Activated naive CD8-positive, alpha-beta T cell treated with anti-CD3 and anti-CD28 coated beads, Interleukin-2, amount 50 U/mL, for 24 hours (primary cell): ENCODE results near the gene CACNA2D4.

Experiments used
- ATAC-seq: fragments of 150-1000 bp; cut with Tn5 transposase; one replicate; pipeline ENCODE4 v1.10.0; 2021
- DNase-seq: peaks from one replicate; pipeline ENCODE4 v3.0.0; 2021
- H3K27ac Mint-ChIP-seq: one replicate; pipeline ENCODE4 v1.8.0; 2021; ENCODE audit warnings: mild to moderate bottlenecking, mixed read lengths
- H3K27me3 Mint-ChIP-seq: one replicate; pipeline ENCODE4 v1.8.0; 2021; ENCODE audit warnings: mixed read lengths
- H3K36me3 Mint-ChIP-seq: one replicate; pipeline ENCODE4 v1.8.0; 2021; ENCODE audit warnings: low read depth, mixed read lengths
- H3K4me1 Mint-ChIP-seq: one replicate; pipeline ENCODE4 v1.8.0; 2021; ENCODE audit warnings: mixed read lengths
- H3K4me3 Mint-ChIP-seq: one replicate; pipeline ENCODE4 v1.8.0; 2021; ENCODE audit warnings: mild to moderate bottlenecking, moderate library complexity, mixed read lengths
- H3K9me3 Mint-ChIP-seq: one replicate; pipeline ENCODE4 v1.8.0; 2021; ENCODE audit warnings: mixed read lengths

CACNA2D4 gene

DNA sequence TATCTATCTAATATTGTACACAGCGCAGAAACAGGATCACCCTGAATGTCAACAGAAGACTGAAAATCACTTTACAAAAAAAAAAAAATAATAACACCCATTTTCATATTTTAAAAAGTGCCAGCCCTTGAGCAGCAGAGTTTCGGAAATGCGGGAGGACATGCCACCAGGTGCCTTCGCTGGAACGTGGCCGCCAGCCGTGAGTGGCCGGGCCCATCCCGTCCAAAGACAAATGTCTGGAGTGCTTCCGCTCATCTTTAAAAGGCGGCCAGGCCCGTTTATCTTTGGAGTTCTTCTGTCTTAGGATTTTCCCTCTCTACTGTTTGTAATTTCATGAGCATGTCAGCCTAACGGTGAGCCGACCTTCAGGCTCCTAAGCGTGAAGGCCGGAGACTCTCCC lies 54.6 kb downstream of the CACNA2D4 start:
- peaks cover 24% of the 10 kb centered on the region for H3K27me3 Mint-ChIP-seq
- H3K9me3 Mint-ChIP-seq: no peaks in the 10 kb centered on the region
- no peak overlapping the region for H3K27ac Mint-ChIP-seq
- no peak overlapping the region for H3K4me3 Mint-ChIP-seq
- no peak for DNase-seq
- peaks cover 1% of the 10 kb centered on the region for H3K36me3 Mint-ChIP-seq
- H3K4me1 Mint-ChIP-seq: no peaks in the 10 kb centered on the region
- ATAC-seq: no peak

GRCh38 chr12:1862973-1863372 lies 55.5 kb downstream of the CACNA2D4 start:
- Mint-ChIP-seq H3K4me3 (no peak overlapping the region), H3K9me3 (no peaks in the 10 kb centered on the region), H3K36me3 (peaks cover 1% of the 10 kb centered on the region), H3K4me1 (no peaks in the 10 kb centered on the region), H3K27me3 (peaks cover 24% of the 10 kb centered on the region), H3K27ac (no peak overlapping the region)
- ATAC-seq (no peak), DNase-seq (no peak)

DNA sequence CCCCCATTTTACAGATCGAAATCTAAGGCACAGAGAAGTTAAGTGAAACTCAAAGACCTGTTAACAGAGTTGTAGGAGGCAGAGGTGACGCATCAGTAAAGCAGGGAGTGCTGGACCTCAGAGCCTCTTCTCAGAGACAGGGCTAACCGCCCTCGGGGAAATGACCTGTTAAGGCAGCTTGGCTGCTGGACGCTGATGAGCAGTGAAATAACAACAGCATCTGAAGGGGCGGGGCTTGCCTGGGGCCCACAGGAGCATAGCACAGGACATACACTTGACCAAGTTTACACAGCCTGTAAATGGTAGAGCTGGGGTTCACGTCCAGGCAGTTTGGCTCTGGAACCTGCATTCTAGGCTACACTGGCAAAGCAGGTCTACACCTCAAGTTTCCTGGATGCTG lies 58.8 kb downstream of the CACNA2D4 start:
- Mint-ChIP-seq H3K4me1 (no peaks in the 10 kb centered on the region), H3K27me3 (peaks cover 10% of the 10 kb centered on the region), H3K27ac (no peak overlapping the region), H3K36me3 (peaks cover 1% of the 10 kb centered on the region), H3K4me3 (no peak overlapping the region), H3K9me3 (no peaks in the 10 kb centered on the region)
- no peak for DNase-seq
- no peak for ATAC-seq

DNA sequence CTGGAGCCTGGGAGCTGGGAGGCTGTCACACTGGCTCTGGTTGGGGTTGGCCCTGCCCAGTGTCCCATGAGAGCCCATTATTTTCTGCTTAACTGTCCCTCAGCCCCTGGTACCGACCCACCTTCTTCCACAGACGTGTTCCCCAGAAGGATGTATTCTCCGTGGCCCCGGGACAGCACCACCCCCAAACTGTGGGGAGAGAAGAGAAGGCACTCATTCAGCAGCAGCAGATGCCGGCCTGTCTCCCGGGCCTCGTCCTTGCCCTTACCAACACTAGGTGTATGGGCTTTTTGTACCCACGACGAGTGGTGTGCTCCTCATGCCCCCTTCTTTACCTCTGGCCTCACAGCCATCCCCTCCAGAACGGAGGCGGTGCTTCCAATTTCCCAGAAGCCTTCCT lies 60.0 kb downstream of the CACNA2D4 start:
- ATAC-seq (no peak), DNase-seq (no peak)
- H3K4me3 Mint-ChIP-seq: no peak overlapping the region
- H3K36me3 Mint-ChIP-seq: no peaks in the 10 kb centered on the region
- no peaks in the 10 kb centered on the region for H3K4me1 Mint-ChIP-seq
- no peak overlapping the region for H3K27ac Mint-ChIP-seq
- H3K9me3 Mint-ChIP-seq: no peaks in the 10 kb centered on the region
- peaks cover 4% of the 10 kb centered on the region for H3K27me3 Mint-ChIP-seq

- H3K4me1 Mint-ChIP-seq: no peaks in the 10 kb centered on the region
- no peak for DNase-seq
- H3K4me3 Mint-ChIP-seq: no peak overlapping the region
- no peak for ATAC-seq
- no peak overlapping the region for H3K27ac Mint-ChIP-seq
- H3K27me3 Mint-ChIP-seq: no peaks in the 10 kb centered on the region
- no peaks in the 10 kb centered on the region for H3K9me3 Mint-ChIP-seq
- no peaks in the 10 kb centered on the region for H3K36me3 Mint-ChIP-seq
These were observed 60.6 kb downstream of the CACNA2D4 start for GRCh38 chr12:1857821-1858220.

DNA sequence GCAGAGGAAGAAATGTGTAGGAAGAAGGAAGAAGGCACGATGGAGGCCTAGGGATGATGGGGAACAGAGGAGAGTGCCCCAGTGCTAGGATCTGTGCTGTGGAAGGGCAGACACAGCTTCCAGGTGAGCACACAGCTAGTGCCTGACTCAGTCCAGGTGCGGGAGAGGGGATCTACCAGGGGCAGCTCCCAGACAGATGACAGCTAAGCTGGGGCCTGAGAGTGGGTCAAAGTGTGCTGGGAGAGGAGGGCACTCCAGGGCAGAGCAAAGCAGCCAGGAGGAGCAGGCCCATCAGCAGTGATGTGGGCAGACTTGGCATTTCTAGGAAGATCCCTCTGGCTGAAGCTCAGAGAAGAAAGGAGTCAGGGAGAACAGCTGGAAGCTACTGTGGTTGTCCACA lies 61.4 kb downstream of the CACNA2D4 start:
- DNase-seq: no peak
- Mint-ChIP-seq H3K27ac (no peak overlapping the region), H3K27me3 (no peaks in the 10 kb centered on the region), H3K4me1 (no peaks in the 10 kb centered on the region), H3K36me3 (no peaks in the 10 kb centered on the region), H3K4me3 (no peak overlapping the region), H3K9me3 (no peaks in the 10 kb centered on the region)
- ATAC-seq: no peak

- no peak for ATAC-seq
- Mint-ChIP-seq H3K4me3 (no peak overlapping the region), H3K9me3 (no peaks in the 10 kb centered on the region), H3K36me3 (no peaks in the 10 kb centered on the region), H3K4me1 (no peaks in the 10 kb centered on the region), H3K27ac (no peak overlapping the region), H3K27me3 (no peaks in the 10 kb centered on the region)
- no peak for DNase-seq
These were observed 63.2 kb downstream of the CACNA2D4 start for GRCh38 chr12:1855241-1855640.

DNA sequence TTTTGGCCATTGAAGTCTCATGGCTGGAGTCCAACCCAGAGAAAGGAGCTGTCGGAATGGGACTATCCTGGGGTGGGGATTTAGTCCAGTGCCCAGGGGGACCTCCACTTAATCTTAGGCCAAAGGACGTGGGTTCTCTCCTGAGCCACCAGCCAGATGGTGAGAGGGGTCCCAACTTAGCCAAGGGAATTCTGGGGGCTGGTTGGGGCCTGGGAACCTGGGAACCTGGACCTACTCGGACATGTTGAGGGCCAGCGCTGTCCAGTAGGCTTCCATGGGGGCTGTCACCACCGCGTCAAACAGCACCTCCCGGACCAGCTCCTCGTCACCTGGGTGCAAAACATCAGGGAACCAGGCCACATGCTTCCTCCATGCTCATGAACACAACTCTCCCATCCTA lies 64.7 kb downstream of the CACNA2D4 start:
- H3K27ac Mint-ChIP-seq: no peak overlapping the region
- no peaks in the 10 kb centered on the region for H3K27me3 Mint-ChIP-seq
- no peaks in the 10 kb centered on the region for H3K36me3 Mint-ChIP-seq
- DNase-seq (no peak), ATAC-seq (no peak)
- H3K4me1 Mint-ChIP-seq: no peaks in the 10 kb centered on the region
- H3K9me3 Mint-ChIP-seq: no peaks in the 10 kb centered on the region
- no peak overlapping the region for H3K4me3 Mint-ChIP-seq

DNA sequence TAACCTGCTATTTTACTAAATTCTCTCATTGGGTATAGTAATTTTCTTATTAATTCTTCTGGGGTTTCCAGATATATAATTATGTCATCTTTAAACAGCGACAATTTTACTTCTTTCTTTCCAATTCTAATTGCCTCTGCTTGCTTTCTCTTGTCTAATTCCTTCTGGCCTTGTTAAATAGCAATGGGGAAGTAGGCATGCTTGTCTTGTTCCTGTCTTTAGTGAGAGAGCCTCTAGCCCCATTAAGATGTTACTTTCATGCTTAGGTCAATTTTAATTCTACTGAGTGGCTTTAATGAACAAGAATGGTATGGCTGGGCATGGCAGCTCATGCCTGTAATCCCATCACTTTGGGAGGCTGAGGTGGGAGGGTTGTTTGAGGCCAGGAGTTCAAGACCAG lies 66.4 kb downstream of the CACNA2D4 start:
- no peaks in the 10 kb centered on the region for H3K36me3 Mint-ChIP-seq
- no peak overlapping the region for H3K27ac Mint-ChIP-seq

DNA sequence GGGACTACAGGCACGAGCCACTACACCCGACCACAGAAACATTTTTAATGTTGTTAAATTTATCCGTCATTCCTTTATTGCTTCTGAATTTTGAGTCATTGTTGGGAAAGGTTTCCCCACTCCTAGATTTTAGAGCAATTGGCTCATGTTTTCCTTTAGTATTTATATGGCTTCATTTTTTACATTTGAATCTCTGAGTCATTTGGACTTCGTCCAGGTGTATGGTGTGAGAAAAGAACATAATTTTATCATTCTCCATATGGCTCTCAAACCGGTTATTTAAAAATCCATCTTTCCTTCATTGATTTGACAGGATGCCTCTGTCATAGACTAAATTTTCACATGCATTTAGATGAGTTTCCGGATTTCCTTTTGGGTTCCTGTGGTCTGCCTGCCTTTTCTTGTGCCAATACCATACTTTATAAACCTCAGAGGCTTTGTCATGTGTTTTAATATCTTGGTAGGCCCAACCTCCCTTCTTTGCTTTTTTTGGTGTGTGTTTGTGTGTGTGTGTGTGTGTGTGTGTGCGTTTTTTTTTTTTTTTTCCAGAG lies 67.2 kb downstream of the CACNA2D4 start:
- Mint-ChIP-seq H3K4me3 (no peak overlapping the region), H3K4me1 (no peaks in the 10 kb centered on the region), H3K36me3 (no peaks in the 10 kb centered on the region), H3K9me3 (no peaks in the 10 kb centered on the region), H3K27ac (no peak overlapping the region), H3K27me3 (no peaks in the 10 kb centered on the region)
- ATAC-seq (no peak), DNase-seq (no peak)

More for the DNA sequence above, 66.4 kb downstream of the CACNA2D4 start:
- Mint-ChIP-seq H3K9me3 (no peaks in the 10 kb centered on the region), H3K4me1 (no peaks in the 10 kb centered on the region), H3K4me3 (no peak overlapping the region), H3K27me3 (no peaks in the 10 kb centered on the region)
- DNase-seq (no peak), ATAC-seq (no peak)

GRCh38 chr12:1848745-1849144 lies 69.7 kb downstream of the CACNA2D4 start:
- no peak overlapping the region for H3K4me3 Mint-ChIP-seq
- DNase-seq (no peak), ATAC-seq (no peak)
- no peaks in the 10 kb centered on the region for H3K27me3 Mint-ChIP-seq
- no peaks in the 10 kb centered on the region for H3K9me3 Mint-ChIP-seq
- H3K4me1 Mint-ChIP-seq: no peaks in the 10 kb centered on the region
- H3K27ac Mint-ChIP-seq: no peak overlapping the region
- no peaks in the 10 kb centered on the region for H3K36me3 Mint-ChIP-seq

DNA sequence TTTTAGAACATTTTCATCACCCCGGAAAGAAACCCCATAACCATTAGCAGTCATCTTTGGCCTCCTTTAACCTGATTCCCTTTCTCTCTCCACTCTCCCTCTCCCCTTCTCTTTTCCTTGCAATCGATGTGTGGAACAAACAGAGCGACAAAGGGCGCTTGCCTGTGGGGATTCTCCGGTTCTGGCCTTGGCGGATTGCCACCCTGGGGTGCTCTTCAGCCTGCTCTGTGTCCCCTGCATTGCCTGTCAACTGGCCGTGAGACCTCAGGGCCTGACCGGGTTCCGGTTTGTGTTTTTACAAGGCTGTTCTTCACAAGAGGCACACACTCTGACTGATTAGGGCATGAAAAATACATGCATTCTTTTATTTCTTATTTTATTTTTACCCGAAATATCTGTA lies 70.3 kb downstream of the CACNA2D4 start:
- H3K4me3 Mint-ChIP-seq: no peak overlapping the region
- H3K4me1 Mint-ChIP-seq: no peaks in the 10 kb centered on the region
- DNase-seq (no peak), ATAC-seq (no peak)
- no peaks in the 10 kb centered on the region for H3K36me3 Mint-ChIP-seq
- H3K27me3 Mint-ChIP-seq: no peaks in the 10 kb centered on the region
- no peaks in the 10 kb centered on the region for H3K9me3 Mint-ChIP-seq
- H3K27ac Mint-ChIP-seq: no peak overlapping the region

GRCh38 chr12:1847411-1847810 lies 71.0 kb downstream of the CACNA2D4 start:
- no peak overlapping the region for H3K4me3 Mint-ChIP-seq
- ATAC-seq (no peak), DNase-seq (no peak)
- no peaks in the 10 kb centered on the region for H3K4me1 Mint-ChIP-seq
- H3K36me3 Mint-ChIP-seq: no peaks in the 10 kb centered on the region
- no peak overlapping the region for H3K27ac Mint-ChIP-seq
- no peaks in the 10 kb centered on the region for H3K9me3 Mint-ChIP-seq
- H3K27me3 Mint-ChIP-seq: peaks cover 4% of the 10 kb centered on the region

DNA sequence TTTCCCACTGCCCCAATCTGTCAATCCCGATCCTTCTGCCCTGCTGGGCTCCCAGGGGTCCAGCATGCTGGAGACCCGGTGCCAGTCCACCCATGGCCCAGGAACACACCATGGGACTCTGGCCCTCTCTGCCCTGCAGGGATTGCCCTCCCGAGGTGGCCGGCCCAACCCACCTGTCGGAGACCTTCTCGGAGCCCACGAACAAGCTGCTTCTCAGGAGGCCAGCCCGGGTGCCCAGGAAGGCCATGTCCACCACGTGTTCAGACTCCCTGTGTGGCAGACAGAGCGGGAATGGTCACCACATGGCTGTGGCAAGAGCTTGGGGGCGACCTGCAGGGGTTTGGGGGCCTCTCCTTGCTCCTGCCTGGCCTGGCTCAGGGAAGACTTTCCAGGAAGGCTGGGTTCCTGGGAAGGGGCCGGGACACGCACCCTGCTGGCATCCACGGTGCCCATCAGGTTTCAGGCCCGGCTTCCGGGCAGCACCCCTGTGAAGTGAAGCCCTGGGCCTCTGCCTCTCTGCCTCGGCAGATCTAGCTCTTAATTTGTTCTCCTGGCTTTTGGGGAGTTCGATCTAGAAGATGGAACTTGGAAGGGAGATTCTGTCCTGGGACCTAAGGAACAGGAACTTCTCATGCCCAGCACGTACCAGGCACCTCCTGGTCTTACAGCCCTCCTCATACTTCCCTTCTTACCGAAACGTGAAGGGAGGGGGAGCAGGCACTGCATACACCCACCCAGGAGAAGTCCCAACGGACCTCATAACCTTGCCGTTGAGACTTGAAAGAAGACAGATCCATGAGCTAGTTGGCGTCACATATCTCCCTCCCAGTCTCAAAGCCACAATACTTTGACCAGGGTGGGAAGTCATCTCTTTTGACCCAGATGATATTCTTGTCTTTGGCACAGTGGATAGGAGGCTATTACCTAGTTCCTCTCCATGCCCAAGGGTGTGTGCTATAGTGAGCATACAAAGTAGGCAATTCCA lies 71.7 kb downstream of the CACNA2D4 start:
- H3K27me3 Mint-ChIP-seq: peaks cover 4% of the 10 kb centered on the region
- ATAC-seq (no peak), DNase-seq (no peak)
- no peak overlapping the region for H3K4me3 Mint-ChIP-seq
- peaks cover 3% of the 10 kb centered on the region for H3K4me1 Mint-ChIP-seq
- no peaks in the 10 kb centered on the region for H3K36me3 Mint-ChIP-seq
- H3K9me3 Mint-ChIP-seq: no peaks in the 10 kb centered on the region
- no peak overlapping the region for H3K27ac Mint-ChIP-seq

GRCh38 chr12:1845886-1846285 lies 72.6 kb downstream of the CACNA2D4 start:
- no peak overlapping the region for H3K27ac Mint-ChIP-seq
- peaks cover 4% of the 10 kb centered on the region for H3K27me3 Mint-ChIP-seq
- peaks cover 3% of the 10 kb centered on the region for H3K4me1 Mint-ChIP-seq
- DNase-seq (no peak), ATAC-seq (no peak)
- no peaks in the 10 kb centered on the region for H3K36me3 Mint-ChIP-seq
- no peaks in the 10 kb centered on the region for H3K9me3 Mint-ChIP-seq
- H3K4me3 Mint-ChIP-seq: no peak overlapping the region
